Keratinocyte (primary cell): ENCODE results near the gene VKORC1. TPM values are rescaled to one million over a fixed set of nuclear protein-coding genes. Genes with fewer than 3 reads are reported as not detected.
A peak's percentile ranks its signal among the peaks of the same experiment; 100 is the strongest.

Experiments
- DNase-seq: peaks from one replicate; pipeline ENCODE4 v3.0.0-alpha.2; 2011; ENCODE audit warnings: low read depth, missing footprints, low spot score
- FAIRE-seq: peaks from 2 replicates; lab custom pipeline; 2011; peaks lifted over from hg19 to GRCh38; lab: Jason Lieb, UNC
- H2AFZ ChIP-seq: 2 replicates; pipeline ENCODE4 v1.6.0; 2012; ENCODE audit warnings: low read length, control low read depth, inconsistent platforms; ENCODE audit not compliant: control insufficient read depth
- H3K27ac ChIP-seq: 2 replicates; pipeline ENCODE4 v1.5.1; 2011; ENCODE audit warnings: low read length; ENCODE audit not compliant: control insufficient read depth, insufficient read depth
- H3K27me3 ChIP-seq: 3 replicates; pipeline ENCODE4 v1.6.0; 2011; ENCODE audit warnings: low read length; ENCODE audit not compliant: control insufficient read depth, insufficient read depth; ENCODE audit errors: extremely low read depth
- H3K36me3 ChIP-seq, 2 experiments: 2 replicates in 1 of 2; 3 replicates in 1 of 2; pipeline ENCODE4 v1.5.1; 2011; ENCODE audit warnings: low read length in 2 of 2, mild to moderate bottlenecking in 1 of 2; ENCODE audit not compliant: control insufficient read depth in 2 of 2, insufficient read depth in 2 of 2; ENCODE audit errors: extremely low read depth in 1 of 2
- H3K4me1 ChIP-seq: 3 replicates; pipeline ENCODE4 v1.5.1; 2011; ENCODE audit warnings: low read length; ENCODE audit not compliant: control insufficient read depth, insufficient read depth; ENCODE audit errors: extremely low read depth
- H3K4me2 ChIP-seq: 3 replicates; pipeline ENCODE4 v1.6.0; 2011; ENCODE audit warnings: low read depth, low read length; ENCODE audit not compliant: control insufficient read depth, insufficient read depth; ENCODE audit errors: extremely low read depth
- H3K4me3 ChIP-seq, 3 experiments: fragments of 200-600 bp in 1 of 3; sonication (generic) in 1 of 3; 2 replicates in 2 of 3; 3 replicates in 1 of 3; pipeline ENCODE4 v1.5.1; 2011 to 2016; ENCODE audit warnings: low read length in 3 of 3, mild to moderate bottlenecking in 3 of 3, control low read depth in 2 of 3, inconsistent platforms in 1 of 3, low read depth in 1 of 3, mixed read lengths in 1 of 3, mixed run types in 1 of 3, moderate library complexity in 1 of 3; ENCODE audit not compliant: control insufficient read depth in 2 of 3, insufficient read depth in 2 of 3; ENCODE audit errors: extremely low read depth in 1 of 3
- H3K79me2 ChIP-seq: 2 replicates; pipeline ENCODE4 v1.6.0; 2012; ENCODE audit warnings: low read length; ENCODE audit not compliant: control insufficient read depth, insufficient read depth
- H3K9ac ChIP-seq: 3 replicates; pipeline ENCODE4 v1.6.0; 2011; ENCODE audit warnings: low read length; ENCODE audit not compliant: control insufficient read depth, insufficient read depth; ENCODE audit errors: extremely low read depth
- H3K9me1 ChIP-seq: 3 replicates; pipeline ENCODE4 v1.6.0; 2011; ENCODE audit warnings: low read length; ENCODE audit not compliant: control insufficient read depth, insufficient read depth; ENCODE audit errors: extremely low read depth
- H3K9me3 ChIP-seq: 2 replicates; pipeline ENCODE4 v1.5.1; 2012; ENCODE audit warnings: low read depth, low read length; ENCODE audit not compliant: control insufficient read depth
- H4K20me1 ChIP-seq: 3 replicates; pipeline ENCODE4 v1.6.0; 2011; ENCODE audit warnings: low read length; ENCODE audit not compliant: control insufficient read depth, insufficient read depth; ENCODE audit errors: extremely low read depth
- CTCF ChIP-seq, 3 experiments: IDR thresholded peaks in 1 of 3; conservative IDR thresholded peaks in 1 of 3; optimal IDR thresholded peaks in 1 of 3; 2 replicates in 2 of 3; 3 replicates in 1 of 3; pipeline versions ENCODE3 to v1.5.1; 2011; ENCODE audit warnings: low read length in 3 of 3, mild to moderate bottlenecking in 3 of 3, moderate library complexity in 2 of 3, control low read depth in 1 of 3, inconsistent platforms in 1 of 3; ENCODE audit not compliant: insufficient read depth in 2 of 3; ENCODE audit errors: extremely low read depth in 1 of 3
- EZH2 ChIP-seq: IDR thresholded peaks from one replicate; pipeline ENCODE4 v1.6.1; 2012; ENCODE audit warnings: inconsistent platforms, mild to moderate bottlenecking, low read length, moderate library complexity
- dilution Hi-C: fragments of 300-500 bp; cut with MboI; formaldehyde crosslinking; loops from one replicate; pipeline ENCODE4 v1.7.0; 2020; ENCODE audit warnings: low sequenced_read_pairs; ENCODE audit not compliant: extremely low pct_ligation_motif_present
- polyA plus RNA-seq, 5 experiments: library from polyadenylated mRNA; depleted of rRNA in 3 of 5; stranded (reverse) in 3 of 5; stranded (forward) in 1 of 5; unstranded in 1 of 5; fragments of >200 nt; gene quantifications; 1 replicate in 1 of 5; 2 replicates in 3 of 5; 3 replicates in 1 of 5; pipeline versions ENCODE4 v1.2.1 to v1.2.3, GENCODE V29; 2011 to 2012; ENCODE audit warnings: missing spikeins in 2 of 5, low read depth in 1 of 5, low replicate concordance in 1 of 5

Gene VKORC1
- polyA plus RNA-seq, 1 donor (not counting 4 experiments of a cell fraction or from before 2014, with no cell fraction given): 73.6 TPM

- Histone ChIP-seq H3K9me1 (peaks cover 7% of the 10 kb centered on the region), H4K20me1 (peaks cover 3% of the 10 kb centered on the region), H3K79me2 (peaks cover 29% of the 10 kb centered on the region), H3K27ac (peak overlapping the region; percentile 92), H2AFZ (peak overlapping the region; percentile 55), H3K36me3 (peaks cover 12 to 22% of the 10 kb centered on the region in 2 experiments), H3K4me2 (peak overlapping the region; percentile 85), H3K4me3 (peak overlapping the region; percentile 69 to 94 (median 86)), H3K9ac (peak overlapping the region; percentile 95), H3K4me1 (peaks cover 67% of the 10 kb centered on the region), H3K27me3 (no peaks in the 10 kb centered on the region), H3K9me3 (no peaks in the 10 kb centered on the region)
- FAIRE-seq (peak; percentile 77), DNase-seq (no peak)
- dilution Hi-C loops: no loop called here
- TF ChIP-seq EZH2: no peak
- TF ChIP-seq CTCF (optimal IDR thresholded peaks at IDR 0.05 in 1 of 3, IDR thresholded peaks at IDR 0.05 in 1 of 3, conservative IDR thresholded peaks at IDR 0.05 in 1 of 3; ENCODE audit: extremely low read depth in 1 of 3, insufficient read depth in 2 of 3, low read length in 3 of 3): peak in 1 of 3 experiments; percentile 22
Observed at GRCh38 chr16:31134625-31135534, 40.3 kb upstream of the VKORC1 start.

GRCh38 chr16:31134091-31134571, 39.5 kb upstream of the VKORC1 start:
- dilution Hi-C loops: no loop called here
- Histone ChIP-seq H2AFZ (no peak overlapping the region), H3K4me1 (peaks cover 63% of the 10 kb centered on the region), H3K27me3 (no peaks in the 10 kb centered on the region), H3K9me1 (peaks cover 7% of the 10 kb centered on the region), H3K9ac (peak overlapping the region; percentile 95), H3K27ac (peak overlapping the region; percentile 92), H3K36me3 (peaks cover 12 to 29% of the 10 kb centered on the region in 2 experiments), H3K4me3 (peak overlapping the region; percentile 69 to 94 (median 86)), H3K4me2 (peak overlapping the region; percentile 85), H4K20me1 (peaks cover 3% of the 10 kb centered on the region), H3K79me2 (peaks cover 29% of the 10 kb centered on the region), H3K9me3 (no peaks in the 10 kb centered on the region)
- DNase-seq (no peak), FAIRE-seq (no peak)
- no peak for TF ChIP-seq CTCF (optimal IDR thresholded peaks at IDR 0.05 in 1 of 3, IDR thresholded peaks at IDR 0.05 in 1 of 3, conservative IDR thresholded peaks at IDR 0.05 in 1 of 3; ENCODE audit: extremely low read depth in 1 of 3, insufficient read depth in 2 of 3, low read length in 3 of 3)
- TF ChIP-seq EZH2: no peak
